ENCODE measurements around the gene FIBP.
A peak's percentile ranks its signal among the peaks of the same experiment; 100 is the strongest.

Gene FIBP

DNA sequence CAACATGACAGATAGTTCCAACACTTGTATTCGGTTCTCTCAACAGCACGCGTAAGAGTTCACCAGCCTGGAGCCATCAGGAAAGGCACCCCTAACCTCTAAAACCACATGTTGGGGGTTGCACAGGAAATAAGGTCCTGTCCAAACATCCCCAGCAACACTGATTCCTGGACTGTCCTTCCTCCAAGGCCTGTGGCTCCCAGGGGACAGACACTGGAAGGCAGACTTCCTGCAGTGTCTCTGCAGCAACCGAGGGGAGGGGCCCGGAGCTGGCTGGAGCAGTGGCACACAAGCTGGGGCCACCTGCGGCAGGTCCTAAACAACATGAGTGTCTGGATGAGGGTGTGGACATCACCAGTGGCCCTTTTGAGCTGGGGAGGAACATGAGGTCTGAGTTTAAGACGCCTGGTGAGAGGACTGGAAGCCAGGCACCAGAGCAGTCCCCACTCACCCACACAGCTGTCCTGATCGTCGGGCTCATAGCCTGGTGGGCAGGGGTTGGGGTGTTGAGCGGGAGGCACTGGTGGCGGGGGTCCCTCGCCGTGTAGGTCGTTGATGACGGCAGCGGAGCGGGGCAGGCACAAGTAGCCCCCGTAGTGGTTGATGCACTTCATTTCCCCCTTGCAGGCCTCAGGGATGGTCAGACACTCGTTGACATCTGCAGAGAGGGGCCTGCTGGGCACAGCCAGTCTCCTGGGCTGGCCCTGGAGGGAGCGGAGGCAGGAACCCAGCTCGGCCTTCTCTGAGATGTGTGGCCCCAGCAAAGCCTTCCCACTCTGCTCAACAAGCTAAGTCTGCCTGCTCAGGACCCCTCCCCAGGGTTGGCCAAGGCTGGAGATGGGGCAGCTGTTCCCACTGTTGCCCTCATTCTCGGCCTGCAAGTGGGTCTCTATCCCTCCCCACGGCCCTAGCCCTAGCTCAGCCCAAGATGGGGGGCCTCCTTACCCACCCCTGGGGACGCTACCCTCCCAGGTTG lies 17.3 kb downstream of the FIBP start:
- DNase-seq (ENCODE audit: low spot score) = no peak

DNA sequence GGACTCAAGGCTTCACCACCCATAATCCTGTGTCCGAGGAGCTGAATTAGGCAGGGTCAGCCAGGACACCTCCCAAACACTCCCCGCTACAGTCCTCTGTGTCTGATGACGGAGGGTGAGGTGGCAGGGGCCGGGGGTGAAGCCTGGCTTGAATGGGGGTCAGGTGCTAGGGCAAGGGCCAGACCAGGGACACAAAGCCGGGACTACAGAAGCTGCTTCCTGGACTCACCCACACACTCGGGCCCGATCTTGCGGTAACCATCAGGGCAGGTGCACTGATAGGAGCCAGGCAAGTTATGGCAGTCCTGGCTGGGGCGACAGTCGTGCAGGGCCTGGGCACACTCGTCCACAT lies 18.0 kb downstream of the FIBP start:
- no peak for DNase-seq (ENCODE audit: low spot score)

DNA sequence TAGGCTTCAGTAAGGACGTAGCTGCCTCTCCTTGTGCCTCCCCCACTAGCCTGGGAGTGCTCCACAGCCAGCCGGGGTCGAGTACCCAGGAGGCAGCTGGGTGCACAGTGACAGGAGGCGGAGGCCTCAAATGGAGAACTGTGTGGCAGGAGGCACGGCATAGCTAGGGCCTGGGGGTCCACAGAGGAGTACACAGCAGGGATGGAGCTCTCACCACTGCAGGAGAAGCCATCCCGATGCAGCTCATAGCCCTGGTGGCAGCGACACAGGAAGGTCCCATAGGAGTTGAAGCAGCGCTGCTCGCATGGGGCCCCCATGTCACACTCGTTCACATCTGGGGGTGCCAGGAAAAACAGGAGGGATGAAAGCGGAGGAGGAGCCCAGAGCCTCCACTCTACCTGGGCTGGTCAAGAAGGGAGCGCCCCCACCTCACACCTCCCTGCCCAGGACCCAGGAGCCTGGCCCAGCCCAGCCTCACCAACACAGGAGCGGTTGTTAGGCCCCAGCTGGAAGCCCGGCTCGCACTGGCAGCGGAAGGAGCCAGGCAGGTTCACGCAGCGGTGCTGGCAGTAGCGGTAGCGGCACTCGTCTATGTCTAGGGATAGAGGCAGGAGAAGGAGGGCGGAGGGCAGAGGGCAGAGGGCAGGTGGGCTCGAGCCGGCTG lies 18.5 kb downstream of the FIBP start:
- DNase-seq (ENCODE audit: low spot score) = no peak

DNA sequence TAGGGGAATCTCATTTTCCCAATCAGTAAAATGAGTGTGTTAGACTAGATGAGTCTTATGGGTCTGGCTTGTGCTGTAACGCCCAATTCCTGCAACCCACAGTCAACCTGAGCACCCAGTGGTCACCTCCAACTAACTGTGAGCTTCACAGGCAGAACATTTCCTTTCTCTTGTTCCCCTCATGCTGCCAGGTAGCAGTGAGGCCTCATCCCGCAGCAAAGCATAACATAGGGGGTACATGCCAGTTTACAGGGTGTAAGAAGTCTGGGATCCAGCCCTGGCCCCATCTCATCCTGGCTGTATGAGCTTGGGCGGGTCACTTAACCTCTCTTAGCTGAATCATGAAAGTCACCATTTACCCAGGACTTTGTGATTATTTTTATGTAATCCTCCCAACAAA lies 19.4 kb downstream of the FIBP start:
- no peak for DNase-seq (ENCODE audit: low spot score)

DNA sequence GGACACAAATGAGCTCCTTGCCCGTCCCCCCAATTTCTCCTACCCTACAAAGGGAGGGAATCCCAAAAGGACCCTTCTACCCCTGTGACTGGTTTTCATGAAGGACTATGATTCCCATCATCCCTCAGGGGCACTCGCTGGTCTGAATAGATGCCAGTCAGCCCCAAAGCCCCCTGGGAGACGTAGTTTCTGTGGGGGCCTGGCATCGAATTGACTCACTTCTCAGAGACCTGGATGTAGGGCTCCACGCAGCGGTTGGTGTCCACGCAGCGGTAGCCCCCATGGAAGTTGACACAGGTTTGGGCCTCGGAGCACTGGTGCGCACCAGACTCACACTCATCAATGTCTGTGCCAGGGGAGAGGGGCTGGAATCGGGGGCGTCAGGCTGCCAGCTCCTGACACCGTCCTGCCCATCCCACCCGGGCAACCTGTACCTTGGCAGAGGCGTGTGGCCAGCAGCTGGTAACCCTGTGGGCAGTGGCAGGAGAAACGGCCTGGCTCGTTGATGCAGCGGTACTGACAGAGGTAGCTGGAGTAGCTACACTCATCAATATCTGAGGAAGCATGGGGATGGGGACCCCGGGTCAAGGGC lies 20.1 kb downstream of the FIBP start:
- DNase-seq (ENCODE audit: low spot score) = no peak

DNA sequence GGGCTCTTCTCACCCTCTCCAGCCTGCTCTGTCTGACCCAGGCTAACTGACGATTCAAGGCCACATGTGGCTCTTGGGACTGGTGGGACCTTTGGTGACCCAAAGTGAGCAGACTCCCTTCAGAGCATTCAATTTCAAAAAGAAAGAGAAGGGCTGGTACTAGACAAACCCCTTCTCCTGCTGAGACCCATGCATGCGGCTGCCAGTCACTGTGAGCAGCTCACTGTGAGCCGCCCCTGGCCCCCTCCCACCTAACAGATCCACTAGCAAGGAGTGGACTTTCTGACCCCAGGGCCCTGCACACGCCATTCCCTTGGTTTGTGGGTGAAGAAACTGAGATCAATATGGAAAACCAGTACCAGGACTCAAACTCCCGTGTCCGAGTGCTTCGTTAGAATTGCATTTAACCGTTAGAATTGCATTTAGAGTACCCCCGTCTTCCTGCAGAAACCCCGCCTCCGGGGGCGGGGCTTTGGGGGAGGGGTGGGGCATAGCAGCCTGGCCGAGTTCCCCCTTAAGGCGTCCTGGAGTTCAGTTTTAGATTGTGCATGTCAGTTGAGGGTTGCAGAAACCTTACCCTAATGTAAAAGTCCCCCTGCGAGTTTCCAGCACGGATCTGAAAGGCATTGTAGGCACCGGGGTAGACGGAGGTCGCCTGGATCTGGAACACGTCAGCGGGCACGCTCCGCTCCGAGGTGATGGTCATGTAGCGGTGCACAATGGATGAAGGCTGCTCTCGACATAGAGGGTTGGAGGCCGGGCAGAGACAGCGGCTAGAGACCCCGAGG lies 20.8 kb downstream of the FIBP start:
- DNase-seq (ENCODE audit: low spot score) = no peak

DNA sequence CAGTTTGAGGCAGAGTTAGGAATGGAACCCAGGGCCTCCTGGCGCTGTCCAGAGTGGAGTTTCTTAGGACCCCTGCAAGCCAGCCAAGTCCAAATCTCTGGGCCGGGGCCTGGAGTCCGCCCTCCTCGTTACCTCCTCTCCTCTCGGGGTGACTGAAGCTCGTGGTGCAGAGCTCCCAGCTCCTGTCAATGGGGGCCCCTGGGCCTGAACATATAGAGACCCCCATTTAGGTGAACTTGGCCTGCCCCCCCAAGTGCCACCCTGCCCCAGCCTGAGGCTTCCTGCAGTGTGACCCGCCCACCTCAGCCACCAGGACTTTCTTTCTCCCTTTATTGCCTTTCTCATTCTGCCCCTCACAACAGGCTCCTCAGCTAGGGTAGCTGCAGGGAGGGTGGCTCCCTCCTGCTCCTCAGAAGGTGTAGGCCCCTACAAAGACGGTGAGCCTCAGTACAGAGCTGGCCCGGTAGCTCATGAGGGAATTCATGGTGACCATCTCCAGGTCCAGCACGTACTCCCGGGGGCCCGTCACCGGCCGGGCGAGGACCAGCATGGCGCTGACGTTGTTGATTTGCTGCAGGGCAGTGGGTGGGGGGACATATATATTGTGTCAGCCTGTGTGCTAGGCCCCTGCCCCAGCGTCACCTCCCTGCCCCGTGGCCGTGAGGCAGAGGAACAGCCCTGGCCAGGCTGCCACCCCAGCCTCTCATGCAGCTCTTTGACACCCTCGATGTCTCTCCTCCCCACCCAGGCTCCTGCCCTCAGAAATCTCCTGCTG lies 21.6 kb downstream of the FIBP start:
- DNase-seq (ENCODE audit: low spot score) = no peak

DNA sequence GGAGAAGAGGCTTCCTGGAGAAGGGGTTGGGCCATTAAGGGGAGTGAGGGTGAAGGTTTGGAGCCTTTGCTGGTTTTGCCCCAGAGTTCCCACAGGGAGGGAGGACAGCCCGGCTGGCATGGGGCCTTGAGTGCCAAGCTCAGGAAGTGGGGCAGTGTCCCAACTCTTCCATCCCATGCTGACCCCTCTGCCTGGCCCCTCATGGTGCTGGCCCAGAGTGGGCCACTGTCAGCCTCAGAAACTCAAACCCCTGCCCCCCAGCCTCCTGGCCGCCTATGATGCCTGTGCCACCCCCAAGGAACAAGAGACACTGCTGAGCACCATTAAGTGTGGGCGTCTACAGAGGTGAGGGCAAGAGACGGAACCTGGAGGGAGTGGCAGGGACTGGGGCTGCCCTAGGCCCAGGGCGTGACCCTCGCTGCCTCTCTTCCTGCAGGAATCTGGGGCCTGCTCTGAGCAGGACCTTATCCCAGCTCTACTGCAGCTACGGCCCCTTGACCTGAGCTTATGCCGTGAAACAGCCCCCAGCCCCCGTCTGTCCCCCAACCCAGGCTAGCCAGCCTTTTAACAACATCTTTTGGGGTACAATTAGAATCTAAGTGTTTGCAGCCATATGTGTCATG lies 22.6 kb downstream of the FIBP start:
- DNase-seq (ENCODE audit: low spot score) = no peak

DNA sequence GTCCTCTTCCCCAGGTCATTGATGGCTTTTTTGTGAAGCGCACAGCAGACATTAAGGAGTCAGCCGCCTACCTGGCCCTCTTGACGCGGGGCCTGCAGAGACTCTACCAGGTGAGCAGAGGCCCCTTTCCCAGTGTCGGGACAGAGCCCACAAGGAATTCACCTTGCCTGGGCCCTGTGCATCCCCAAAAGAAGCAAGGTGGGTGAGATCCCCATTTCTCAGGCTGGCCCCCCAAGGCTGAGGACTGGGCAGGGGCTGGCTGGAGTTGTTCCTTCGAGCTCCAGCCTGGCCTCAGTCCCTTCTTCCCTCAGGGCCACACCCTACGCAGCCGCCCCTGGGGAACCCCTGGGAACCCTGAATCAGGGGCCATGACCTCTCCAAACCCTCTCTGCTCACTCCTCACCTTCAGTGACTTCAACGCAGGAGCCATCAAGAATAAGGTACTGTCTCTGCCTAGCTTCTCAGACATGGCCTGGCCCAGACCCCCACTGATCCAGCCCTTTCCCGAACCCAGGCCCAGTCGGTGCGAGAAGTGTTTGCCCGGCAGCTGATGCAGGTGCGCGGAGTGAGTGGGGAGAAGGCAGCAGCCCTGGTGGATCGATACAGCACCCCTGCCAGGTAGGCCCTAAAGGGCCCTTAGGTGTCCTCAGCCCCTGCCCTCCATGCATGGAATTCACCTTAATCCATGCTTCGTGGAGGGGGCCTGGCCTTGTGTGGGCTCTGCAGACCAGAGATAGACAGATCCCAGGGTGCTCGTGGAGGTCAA lies 23.4 kb downstream of the FIBP start:
- no peak for DNase-seq (ENCODE audit: low spot score)

DNA sequence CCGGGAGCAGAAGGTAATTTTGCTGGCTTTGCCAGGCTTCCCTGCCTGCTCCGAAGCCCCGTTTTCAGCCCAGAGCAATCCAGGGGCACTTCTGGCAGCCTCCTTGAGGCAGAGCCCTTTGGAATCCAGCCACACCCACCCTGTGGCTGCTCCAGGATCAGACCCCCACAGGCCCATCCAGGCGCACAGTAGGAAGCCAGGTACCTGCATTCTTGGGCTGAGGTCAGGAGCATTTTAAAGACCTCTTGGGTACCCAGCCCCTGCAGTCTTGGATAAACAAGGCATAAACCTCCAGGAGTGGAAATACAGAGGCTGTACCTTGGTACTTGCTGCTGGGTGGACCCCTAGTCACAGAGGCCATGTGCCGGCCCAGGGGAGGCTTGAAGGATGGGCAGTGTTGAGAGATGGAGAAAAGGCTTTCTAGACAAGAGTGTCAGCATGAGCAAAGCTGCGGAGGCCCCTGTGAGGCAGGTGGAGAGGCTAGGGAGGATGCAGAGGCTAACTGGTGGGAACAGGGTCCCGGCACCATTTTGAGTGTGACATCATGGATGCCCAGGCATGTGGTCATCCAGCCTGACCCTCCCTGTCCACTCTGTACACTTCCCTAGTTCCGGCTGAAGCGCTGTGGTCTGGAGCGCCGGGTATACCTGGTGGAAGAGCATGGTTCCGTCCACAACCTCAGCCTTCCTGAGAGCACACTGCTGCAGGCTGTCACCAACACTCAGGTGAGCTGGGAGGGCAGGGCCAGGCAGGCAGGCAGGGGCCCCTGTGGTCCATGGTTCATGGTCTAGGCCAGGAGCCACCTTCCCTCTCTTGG lies 24.2 kb downstream of the FIBP start:
- DNase-seq (ENCODE audit: low spot score) = no peak

DNA sequence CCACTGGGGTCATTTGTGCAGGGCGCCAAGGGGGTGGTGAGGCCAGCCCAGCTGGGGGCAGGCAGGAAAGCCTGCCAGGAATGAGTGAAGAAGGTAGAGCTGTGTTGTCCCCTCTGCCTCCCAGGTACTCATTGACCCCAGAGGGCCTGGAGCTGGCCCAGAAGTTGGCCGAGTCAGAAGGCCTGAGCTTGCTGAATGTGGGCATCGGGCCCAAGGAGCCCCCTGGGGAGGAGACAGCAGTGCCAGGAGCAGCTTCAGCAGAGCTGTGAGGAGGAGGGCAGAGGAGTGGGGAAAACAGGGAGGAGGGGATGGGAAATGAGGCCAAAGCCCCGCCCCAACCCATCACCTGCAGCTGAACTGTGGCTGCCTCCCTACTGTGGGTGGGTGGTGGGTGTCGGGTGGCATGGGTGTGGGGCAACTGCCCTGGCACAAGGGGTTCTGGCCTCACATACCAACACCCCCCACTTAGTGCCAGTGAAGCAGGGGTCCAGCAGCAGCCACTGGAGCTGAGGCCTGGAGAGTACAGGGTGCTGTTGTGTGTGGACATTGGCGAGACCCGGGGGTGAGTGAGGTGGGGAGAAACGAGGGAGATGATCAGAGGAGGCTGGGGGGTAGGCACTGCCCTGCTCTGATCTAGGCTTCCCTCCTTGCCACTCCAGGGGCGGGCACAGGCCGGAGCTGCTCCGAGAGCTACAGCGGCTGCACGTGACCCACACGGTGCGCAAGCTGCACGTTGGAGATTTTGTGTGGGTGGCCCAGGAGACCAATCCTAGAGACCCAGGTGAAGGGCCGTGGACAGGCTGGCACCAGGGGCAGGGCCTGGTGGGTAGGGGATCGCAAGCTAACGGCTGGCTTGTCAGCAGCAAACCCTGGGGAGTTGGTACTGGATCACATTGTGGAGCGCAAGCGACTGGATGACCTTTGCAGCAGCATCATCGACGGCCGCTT lies 25.1 kb downstream of the FIBP start:
- DNase-seq (ENCODE audit: low spot score) = no peak

DNA sequence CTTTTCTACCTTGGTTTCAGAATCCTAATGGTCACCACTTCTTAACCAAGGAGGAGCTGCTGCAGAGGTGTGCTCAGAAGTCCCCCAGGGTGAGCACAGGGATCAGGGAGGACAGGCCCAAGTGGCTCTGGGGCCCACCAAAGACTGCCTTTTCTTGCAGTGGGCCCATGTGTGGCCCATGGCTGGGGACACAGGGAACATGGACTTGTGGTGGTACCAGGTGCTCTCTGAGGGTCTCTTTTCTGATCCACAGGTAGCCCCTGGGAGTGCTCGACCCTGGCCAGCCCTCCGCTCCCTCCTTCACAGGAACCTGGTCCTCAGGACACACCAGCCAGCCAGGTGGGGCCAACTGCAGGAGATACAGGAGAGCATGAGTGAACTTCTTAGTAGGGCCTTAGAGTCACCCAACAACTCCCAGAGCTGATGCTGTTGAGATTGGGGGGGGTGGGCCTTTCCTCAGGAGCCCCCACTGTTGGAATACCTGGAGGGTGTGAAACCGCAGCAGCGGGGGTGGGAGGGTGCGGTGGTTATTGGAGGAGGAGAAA lies 26.0 kb downstream of the FIBP start:
- no peak for DNase-seq (ENCODE audit: low spot score)

DNA sequence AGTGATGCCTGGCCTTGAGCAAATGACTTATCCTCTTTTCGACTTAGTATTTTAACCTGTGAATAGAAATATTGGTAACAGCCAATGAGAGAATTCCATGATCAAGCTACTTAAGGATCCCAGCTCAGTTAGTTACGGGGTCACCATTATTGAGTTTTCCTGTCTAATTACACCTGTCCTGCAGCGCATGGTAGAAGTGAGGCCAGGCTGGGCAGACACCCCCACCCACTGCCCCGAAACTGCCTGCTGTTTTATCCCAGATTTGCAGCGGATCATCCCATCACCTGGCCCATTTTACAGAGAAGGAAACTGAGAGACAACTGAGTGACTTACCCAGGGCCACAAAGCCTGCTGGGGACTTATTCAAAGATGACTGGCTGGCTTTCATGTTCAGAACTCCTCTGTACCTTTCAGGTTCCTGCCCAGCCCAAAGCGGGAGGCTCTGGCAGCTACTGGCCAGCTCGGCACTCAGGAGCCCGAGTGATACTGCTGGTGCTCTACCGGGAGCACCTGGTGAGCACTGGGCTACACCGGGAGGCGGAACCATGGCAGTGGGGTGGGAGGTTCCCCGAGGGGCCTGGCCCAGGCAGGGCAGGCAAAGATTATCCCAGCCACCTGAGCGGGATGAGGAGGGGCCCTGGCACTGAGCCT lies 26.6 kb downstream of the FIBP start:
- no peak for DNase-seq (ENCODE audit: low spot score)

DNA sequence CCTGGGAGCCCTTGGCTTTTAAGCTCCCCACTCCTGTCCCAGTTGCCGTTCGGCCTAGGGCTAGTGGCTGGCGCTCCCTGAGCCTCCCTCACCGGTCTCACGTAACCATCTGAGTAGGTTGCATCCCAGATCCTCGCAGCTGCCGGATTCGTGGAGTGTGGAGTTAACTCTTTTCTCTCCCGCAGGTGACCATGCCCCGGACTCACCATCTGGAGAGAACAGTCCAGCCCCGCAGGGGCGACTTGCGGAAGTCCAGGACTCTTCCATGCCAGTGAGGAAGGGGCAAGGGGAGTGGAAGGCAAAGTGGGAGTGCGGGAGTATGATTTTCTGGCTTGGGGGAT lies 27.1 kb downstream of the FIBP start:
- no peak for DNase-seq (ENCODE audit: low spot score)

DNA sequence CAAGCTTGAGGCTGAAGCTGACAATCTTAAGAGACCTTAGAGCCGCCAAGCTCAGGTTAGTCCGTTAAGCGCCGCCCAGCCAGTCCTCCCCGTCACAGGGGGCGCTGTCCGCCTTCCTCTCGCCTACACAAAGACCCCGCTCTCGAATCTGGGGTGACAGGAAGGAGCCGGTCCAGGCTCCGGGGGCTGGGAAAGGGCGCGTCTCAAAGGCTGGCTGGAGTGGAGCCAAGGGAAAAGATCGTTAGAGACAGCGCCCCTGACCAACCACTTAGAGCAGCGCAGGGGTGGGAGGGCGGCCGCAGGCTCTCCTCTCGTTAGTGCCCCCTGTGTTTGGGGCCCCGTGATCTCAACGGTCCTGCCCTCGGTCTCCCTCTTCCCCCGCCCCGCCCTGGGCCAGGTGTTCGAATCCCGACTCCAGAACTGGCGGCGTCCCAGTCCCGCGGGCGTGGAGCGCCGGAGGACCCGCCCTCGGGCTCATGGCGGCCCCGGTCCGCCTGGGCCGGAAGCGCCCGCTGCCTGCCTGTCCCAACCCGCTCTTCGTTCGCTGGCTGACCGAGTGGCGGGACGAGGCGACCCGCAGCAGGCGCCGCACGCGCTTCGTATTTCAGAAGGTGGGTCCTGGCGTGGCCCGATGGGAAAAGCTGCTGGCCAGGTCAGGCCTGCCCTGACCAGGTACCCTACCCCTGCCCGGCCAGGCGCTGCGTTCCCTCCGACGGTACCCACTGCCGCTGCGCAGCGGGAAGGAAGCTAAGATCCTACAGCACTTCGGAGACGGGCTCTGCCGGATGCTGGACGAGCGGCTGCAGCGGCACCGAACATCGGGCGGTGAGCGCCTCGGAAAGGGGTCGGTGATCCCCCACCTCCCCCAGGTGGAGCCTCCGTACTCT lies 27.8 kb downstream of the FIBP start, which contains the start of gene MUS81:
TSS of gene MUS81 (plus strand) at position 156 of the 887 bp plus-strand sequence. CDS start at position 477, 321 bp downstream.
- DNase-seq (ENCODE audit: low spot score) = peak; percentile 86

DNA sequence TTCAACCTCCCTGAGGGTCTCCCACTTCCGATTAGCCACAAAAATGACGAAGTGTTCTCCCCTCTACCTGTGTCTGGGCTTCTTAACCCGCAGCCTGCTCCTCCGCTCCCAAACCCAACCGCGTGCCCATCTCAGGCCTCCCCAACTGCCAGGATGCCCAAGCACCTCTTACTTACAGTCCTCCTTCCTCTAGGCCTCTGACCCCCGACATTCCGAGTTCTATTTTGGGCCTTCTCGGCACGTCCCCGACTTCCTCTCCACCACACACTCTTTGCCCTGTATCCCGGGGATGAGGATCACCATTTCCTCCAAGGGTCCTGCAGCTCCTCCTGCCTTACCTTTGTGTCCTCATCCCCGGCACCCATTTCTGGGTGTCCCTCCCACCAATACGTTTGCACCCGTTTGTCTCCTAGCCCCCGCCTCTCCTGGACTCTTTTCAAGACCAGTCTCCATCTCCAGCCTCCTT lies 28.4 kb downstream of the FIBP start:
- DNase-seq (ENCODE audit: low spot score) = no peak

Data from COLO829 (cell line).